B cell (primary cell): ENCODE results near the gene BCL7B. TPM values are rescaled to one million over a fixed set of nuclear protein-coding genes. Genes with fewer than 3 reads are reported as not detected.

Experiments
- ATAC-seq: fragments of 200-7000 bp; cut with Tn5 transposase; one replicate; pipeline ENCODE4 v1.10.0; 2021; ENCODE audit warnings: low read depth, mild to moderate bottlenecking, moderate number of reproducible peaks, moderate library complexity
- CTCF ChIA-PET: fragments of 350-600 bp; sonication (Branson Sonifier 250); formaldehyde crosslinking; loops from one replicate; lab custom pipeline; 2021; ENCODE audit warnings: antibody characterized with exemption, inconsistent platforms; lab: Charles Lee
- POLR2A ChIA-PET: fragments of 350-600 bp; sonication (Branson Sonifier 250); formaldehyde crosslinking; loops from one replicate; lab custom pipeline; 2021; ENCODE audit warnings: antibody characterized with exemption; lab: Charles Lee
- DNase-seq: peaks from one replicate; pipeline ENCODE4 v3.0.0; 2013
- H2AFZ ChIP-seq: 2 replicates; pipeline ENCODE4 v1.6.1; 2012; ENCODE audit warnings: mild to moderate bottlenecking, low read depth, low read length; ENCODE audit not compliant: insufficient read depth, poor library complexity, severe bottlenecking
- H3K27ac ChIP-seq, 2 donors: 1 replicate in 1 of 2; 2 replicates in 1 of 2; pipeline ENCODE4 v1.5.1; 2012 to 2013; ENCODE audit warnings: low read length in 2 of 2, mild to moderate bottlenecking in 2 of 2, moderate library complexity in 1 of 2
- H3K27me3 ChIP-seq, 4 experiments: fragments of 200-600 bp in 1 of 4; sonication (generic) in 1 of 4; replicated peaks in 1 of 4; 1 replicate in 2 of 4; 2 replicates in 2 of 4; pipeline versions ENCODE4 v1.6.1 to v1.7.0; 2013 to 2016; ENCODE audit warnings: low read length in 3 of 4, mild to moderate bottlenecking in 2 of 4, mixed read lengths in 1 of 4, moderate library complexity in 1 of 4; ENCODE audit not compliant: insufficient read depth in 4 of 4, control insufficient read depth in 3 of 4; ENCODE audit errors: control extremely low read depth in 1 of 4
- H3K36me3 ChIP-seq, 2 experiments: replicated peaks in 1 of 2; 1 replicate in 1 of 2; 2 replicates in 1 of 2; pipeline versions ENCODE4 v1.6.1 to v1.7.1; 2013; ENCODE audit warnings: low read length in 1 of 2; ENCODE audit not compliant: insufficient read depth in 2 of 2, control insufficient read depth in 1 of 2; ENCODE audit errors: control extremely low read depth in 1 of 2, extremely low read depth in 1 of 2
- H3K4me1 ChIP-seq, 2 donors: fragments of 200-600 bp in 1 of 2; sonication (generic) in 1 of 2; 1 replicate in 1 of 2; 2 replicates in 1 of 2; pipeline versions ENCODE4 v1.5.1 to v1.6.1; 2013 to 2017; ENCODE audit warnings: low read length in 2 of 2; ENCODE audit not compliant: control insufficient read depth in 2 of 2, insufficient read depth in 2 of 2
- H3K4me2 ChIP-seq: replicated peaks from 2 replicates; pipeline ENCODE3; 2012; ENCODE audit warnings: mild to moderate bottlenecking, low read depth, low read length; ENCODE audit not compliant: poor library complexity, severe bottlenecking
- H3K4me3 ChIP-seq, 5 experiments: fragments of 200-600 bp in 1 of 5; sonication (generic) in 1 of 5; 1 replicate in 3 of 5; 2 replicates in 2 of 5; pipeline versions ENCODE4 v1.5.1 to v1.7.0; 2011 to 2016; ENCODE audit warnings: low read length in 4 of 5, mild to moderate bottlenecking in 4 of 5, low read depth in 2 of 5, control low read depth in 1 of 5, moderate library complexity in 1 of 5; ENCODE audit not compliant: insufficient read depth in 1 of 5; ENCODE audit errors: control extremely low read depth in 1 of 5, extremely low read depth in 1 of 5
- H3K79me2 ChIP-seq: fragments of 200-600 bp; sonication (generic); one replicate; pipeline ENCODE4 v1.6.0; 2016; ENCODE audit warnings: low read length; ENCODE audit not compliant: control insufficient read depth, insufficient read depth
- H3K9ac ChIP-seq: fragments of 200-600 bp; sonication (generic); 2 replicates; pipeline ENCODE4 v1.6.1; 2017; ENCODE audit warnings: mild to moderate bottlenecking, low read length, moderate library complexity
- H3K9me3 ChIP-seq, 3 donors: one replicate each; pipeline versions ENCODE4 v1.6.1 to v1.7.1; 2013; ENCODE audit warnings: low read length in 2 of 3; ENCODE audit not compliant: control insufficient read depth in 2 of 3, insufficient read depth in 1 of 3; ENCODE audit errors: control extremely low read depth in 1 of 3
- H4K20me1 ChIP-seq: 2 replicates; pipeline ENCODE4 v1.6.0; 2012; ENCODE audit warnings: mild to moderate bottlenecking, low read length; ENCODE audit not compliant: insufficient read depth, control insufficient read depth, poor library complexity, severe bottlenecking
- H3K27ac Mint-ChIP-seq: one replicate; pipeline ENCODE4 v1.8.0; 2021; ENCODE audit warnings: mixed read lengths
- H3K27me3 Mint-ChIP-seq: one replicate; pipeline ENCODE4 v1.8.0; 2021; ENCODE audit warnings: mixed read lengths
- H3K4me1 Mint-ChIP-seq: one replicate; pipeline ENCODE4 v1.8.0; 2021; ENCODE audit warnings: mixed read lengths
- H3K4me3 Mint-ChIP-seq: one replicate; pipeline ENCODE4 v1.8.0; 2021; ENCODE audit warnings: mixed read lengths
- H3K9me3 Mint-ChIP-seq: one replicate; pipeline ENCODE4 v1.8.0; 2022; ENCODE audit warnings: mixed read lengths; ENCODE audit not compliant: insufficient read depth
- EZH2 ChIP-seq: IDR thresholded peaks from 2 replicates; pipeline ENCODE4 v1.6.1; 2012; ENCODE audit warnings: borderline replicate concordance, low read depth, mild to moderate bottlenecking, moderate library complexity, low read length; ENCODE audit not compliant: insufficient read depth, poor library complexity, severe bottlenecking
- WGBS: methylation state at CpG from one replicate; pipeline ENCODE4 v1.1.5; 2013; ENCODE audit warnings: missing lambda C conversion rate; ENCODE audit not compliant: insufficient coverage; 5-methylcytosine and 5-hydroxymethylcytosine counted together
- intact Hi-C: fragments of 100-400 bp; cut with micrococcal nuclease; formaldehyde crosslinking; loops from one replicate; pipeline ENCODE4 v1.10.0; 2022
- polyA plus RNA-seq: library from polyadenylated mRNA; depleted of rRNA; stranded (reverse); fragments of >200 nt; gene quantifications from 2 replicates; pipeline ENCODE4 v1.2.3, GENCODE V29; 2012
- total RNA-seq, 2 donors: library from RNA; stranded (reverse); fragments of 120-200 nt in 1 of 2; gene quantifications; 1 replicate in 1 of 2; 2 replicates in 1 of 2; pipeline versions ENCODE4 v1.2.3 to v1.2.4, GENCODE V29; 2013 to 2022
- TF ChIP-seq, protein P1 (sequence below): fragments of 200-600 bp; IDR thresholded peaks from one replicate; pipeline ENCODE4 v1.8.0; 2022; ENCODE audit warnings: antibody characterized with exemption, mild to moderate bottlenecking

The BCL7B gene
- total and polyA plus RNA-seq, 2 donors (not counting 1 experiment from before 2014, with no cell fraction given) = 61.9 to 69.8 TPM

DNA sequence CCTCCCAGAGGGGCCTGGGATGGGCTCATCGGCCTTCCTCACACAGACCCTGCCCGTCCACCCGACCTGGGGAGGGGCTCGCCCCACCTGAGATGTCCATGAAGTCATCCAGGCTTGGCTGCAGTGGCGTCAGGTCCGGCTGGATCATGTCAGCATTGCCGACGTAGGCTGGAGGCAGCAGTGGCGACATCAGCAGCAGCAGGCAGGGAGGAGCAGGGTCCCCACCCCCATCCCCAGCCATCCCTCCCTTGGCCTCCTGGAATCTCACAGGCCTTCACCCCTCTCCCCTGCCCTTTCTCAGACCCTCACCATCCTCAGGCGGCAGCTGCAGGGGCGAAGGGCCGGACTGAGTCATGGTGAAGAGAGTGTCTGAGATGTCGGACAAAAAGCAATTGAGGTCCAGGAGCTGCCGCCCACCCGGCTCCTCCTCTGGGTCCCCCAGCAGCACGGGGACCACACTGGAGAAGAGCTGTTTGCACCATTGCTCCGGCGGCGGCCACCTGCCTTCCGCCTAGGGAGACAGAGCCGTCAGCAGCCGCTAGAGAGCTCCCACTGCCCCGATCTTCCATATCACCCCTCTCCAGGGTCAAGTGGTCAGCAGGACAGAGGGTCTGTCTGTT lies 48.2 kb upstream of the BCL7B start:
- no peaks in the 10 kb centered on the region for H3K9me3 Mint-ChIP-seq
- no peak overlapping the region for H3K9ac ChIP-seq
- no peaks in the 10 kb centered on the region for H3K4me1 Mint-ChIP-seq
- H3K27me3 ChIP-seq = peaks cover 0 to 17% (median 5%) of the 10 kb centered on the region in 4 experiments
- no peaks in the 10 kb centered on the region for H3K36me3 ChIP-seq
- no peak overlapping the region for H3K4me2 ChIP-seq
- no peak overlapping the region for H3K27ac Mint-ChIP-seq
- ChIA-PET POLR2A (interaction anchor here (0.6 kb wide), 1 partner anchor 9 kb away, joined by 6 read pairs; no protein-coding TSS in a partner anchor), CTCF (interaction anchor here (0.7 to 7.7 kb wide), 11 partner anchors 10 to 250 kb away, joined by 3 to 93 read pairs (median 5); no protein-coding TSS in a partner anchor)
- H2AFZ ChIP-seq = no peak overlapping the region
- WGBS = 81% methylated on average over 23 of the region's 23 CpGs
- H3K4me3 Mint-ChIP-seq = no peak overlapping the region
- no peaks in the 10 kb centered on the region for H3K79me2 ChIP-seq
- H3K4me1 ChIP-seq = peaks cover 8% of the 10 kb centered on the region in 2 donors
- H3K9me3 ChIP-seq = peaks cover 0 to 8% (median 0%) of the 10 kb centered on the region in 3 donors
- no peak overlapping the region for H3K27ac ChIP-seq
- no peak for DNase-seq
- H3K27me3 Mint-ChIP-seq = peaks cover 28% of the 10 kb centered on the region
- no peak for TF ChIP-seq EZH2
- ATAC-seq = no peak
- H3K4me3 ChIP-seq = no peak overlapping the region
- intact Hi-C loops = loop anchor here (2.0 kb wide), 1 partner anchor 129 kb away; no protein-coding TSS in a partner anchor
- H4K20me1 ChIP-seq = no peaks in the 10 kb centered on the region

DNA sequence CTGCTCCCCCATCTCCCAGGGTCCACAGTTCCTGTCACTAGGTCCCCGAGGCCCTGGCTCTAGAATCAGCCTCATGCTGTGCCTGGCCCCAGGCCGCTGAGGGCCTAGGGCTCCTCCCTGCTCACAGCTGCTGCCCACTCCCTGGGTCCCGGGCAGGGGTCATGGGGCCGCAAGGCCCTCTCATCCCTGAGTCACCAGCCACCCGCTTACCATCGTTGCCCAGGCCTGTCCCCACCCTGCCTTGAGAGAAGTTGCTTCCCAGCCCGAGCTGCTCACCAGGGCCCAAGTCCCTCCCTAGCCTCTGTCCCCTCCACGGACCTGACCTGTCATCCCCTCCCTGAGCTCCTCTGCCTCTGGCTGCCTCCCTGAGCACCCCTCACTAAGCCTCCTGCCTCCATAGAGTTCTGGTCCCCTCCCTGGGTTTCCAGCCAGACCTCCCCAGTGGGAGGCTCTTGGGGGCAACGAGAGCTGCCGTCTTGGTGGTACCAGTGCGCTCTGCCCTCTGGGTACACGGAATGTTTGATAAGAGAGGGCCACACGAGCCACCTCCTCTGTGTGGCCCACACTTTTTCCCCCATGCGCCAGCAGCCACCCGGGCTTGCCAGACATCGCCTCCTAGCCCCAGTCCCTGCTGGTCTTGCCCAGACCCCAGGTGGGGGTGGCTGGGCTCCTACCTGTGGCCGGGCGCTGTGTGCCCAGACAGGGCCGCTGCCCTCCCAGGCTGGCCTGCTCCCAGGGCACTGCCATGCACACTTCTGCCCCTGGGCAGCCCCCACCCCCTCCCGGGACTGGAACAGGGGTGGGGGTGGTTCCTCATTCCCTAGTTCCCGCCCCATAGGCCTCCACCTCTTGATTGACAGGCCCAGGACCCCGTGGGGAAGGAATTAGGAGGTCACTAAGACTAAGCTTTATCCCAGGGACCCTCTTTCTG lies 45.5 kb upstream of the BCL7B start:
- Mint-ChIP-seq H3K9me3 (no peaks in the 10 kb centered on the region), H3K4me1 (no peaks in the 10 kb centered on the region), H3K27ac (no peak overlapping the region), H3K4me3 (no peak overlapping the region), H3K27me3 (peaks cover 27% of the 10 kb centered on the region)
- H3K4me2 ChIP-seq = no peak overlapping the region
- H2AFZ ChIP-seq = no peak overlapping the region
- no peaks in the 10 kb centered on the region for H3K79me2 ChIP-seq
- POLR2A ChIA-PET = no interaction called here
- no peak for ATAC-seq
- no peaks in the 10 kb centered on the region for H3K36me3 ChIP-seq
- H4K20me1 ChIP-seq = no peaks in the 10 kb centered on the region
- H3K27ac ChIP-seq = no peak overlapping the region
- peaks cover 0 to 8% (median 0%) of the 10 kb centered on the region in 3 donors for H3K9me3 ChIP-seq
- intact Hi-C loops = no loop called here
- no peak overlapping the region for H3K4me3 ChIP-seq
- H3K9ac ChIP-seq = no peak overlapping the region
- H3K4me1 ChIP-seq = peaks cover 8% of the 10 kb centered on the region in 2 donors
- H3K27me3 ChIP-seq = peaks cover 0 to 22% (median 5%) of the 10 kb centered on the region in 4 experiments
- CTCF ChIA-PET = interaction anchor here (0.6 to 7.7 kb wide), 5 partner anchors 17 to 252 kb away, joined by 3 to 93 read pairs (median 18); no protein-coding TSS in a partner anchor
- TF ChIP-seq EZH2 = no peak
- TF ChIP-seq, protein P1, sequence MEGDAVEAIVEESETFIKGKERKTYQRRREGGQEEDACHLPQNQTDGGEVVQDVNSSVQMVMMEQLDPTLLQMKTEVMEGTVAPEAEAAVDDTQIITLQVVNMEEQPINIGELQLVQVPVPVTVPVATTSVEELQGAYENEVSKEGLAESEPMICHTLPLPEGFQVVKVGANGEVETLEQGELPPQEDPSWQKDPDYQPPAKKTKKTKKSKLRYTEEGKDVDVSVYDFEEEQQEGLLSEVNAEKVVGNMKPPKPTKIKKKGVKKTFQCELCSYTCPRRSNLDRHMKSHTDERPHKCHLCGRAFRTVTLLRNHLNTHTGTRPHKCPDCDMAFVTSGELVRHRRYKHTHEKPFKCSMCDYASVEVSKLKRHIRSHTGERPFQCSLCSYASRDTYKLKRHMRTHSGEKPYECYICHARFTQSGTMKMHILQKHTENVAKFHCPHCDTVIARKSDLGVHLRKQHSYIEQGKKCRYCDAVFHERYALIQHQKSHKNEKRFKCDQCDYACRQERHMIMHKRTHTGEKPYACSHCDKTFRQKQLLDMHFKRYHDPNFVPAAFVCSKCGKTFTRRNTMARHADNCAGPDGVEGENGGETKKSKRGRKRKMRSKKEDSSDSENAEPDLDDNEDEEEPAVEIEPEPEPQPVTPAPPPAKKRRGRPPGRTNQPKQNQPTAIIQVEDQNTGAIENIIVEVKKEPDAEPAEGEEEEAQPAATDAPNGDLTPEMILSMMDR = no peak
- 81% methylated on average over 17 of the region's 22 CpGs for WGBS
- DNase-seq = no peak
